HG03342 (cell line): ENCODE measurements around the gene SOWAHA.
A peak's percentile ranks its signal among the peaks of the same experiment; 100 is the strongest.

Source experiments
- ATAC-seq: cut with Tn5 transposase; IDR thresholded peaks from one replicate; pipeline ENCODE4 v1.9.1; 2021; ENCODE audit warnings: mild to moderate bottlenecking, moderate library complexity; ENCODE audit not compliant: unreplicated experiment

Gene SOWAHA

DNA sequence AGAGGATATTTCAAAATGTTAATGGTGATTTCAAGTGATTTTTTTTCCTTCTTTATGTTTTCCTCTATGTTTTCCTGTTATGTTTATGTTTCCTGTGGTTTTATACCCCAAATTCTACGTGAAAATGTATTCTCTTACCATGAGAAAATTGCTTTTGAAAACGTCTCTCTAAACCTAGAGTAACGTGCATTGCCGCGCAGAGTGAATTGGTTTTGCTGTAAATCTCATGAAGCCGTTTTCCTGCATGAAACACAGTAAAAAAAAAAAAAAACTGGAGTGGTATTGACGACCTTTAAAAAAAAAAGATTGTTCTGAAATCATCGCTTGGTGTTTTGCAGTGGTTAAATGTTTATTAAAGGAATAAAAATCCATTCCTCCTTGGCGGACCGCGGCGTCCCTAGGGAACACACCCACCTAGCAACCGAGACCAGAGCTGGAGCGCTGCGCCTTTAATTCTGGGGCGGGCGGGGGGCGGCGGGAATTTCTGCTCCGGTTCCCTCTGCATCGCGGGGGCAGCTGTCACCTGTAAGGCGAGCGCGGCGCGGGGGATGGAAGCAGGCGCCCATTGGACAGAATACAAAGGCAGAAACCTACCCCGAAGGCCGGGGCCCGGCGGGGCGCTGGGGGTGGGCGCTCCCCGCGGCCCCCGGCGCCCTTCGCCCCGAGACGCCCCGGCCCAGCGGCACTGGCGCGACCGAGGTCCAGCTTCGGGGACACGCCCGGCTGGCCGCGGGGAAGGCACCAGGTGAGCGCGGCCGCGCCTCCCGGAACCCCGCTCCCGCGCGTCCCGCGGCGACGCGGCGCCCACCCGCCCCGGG lies at the start of gene SOWAHA:
Gene SOWAHA (plus strand): TSS at position 522 of the 818 bp plus-strand sequence. CDS start 320 bp downstream, outside the sequence.
- ATAC-seq: no peak

DNA sequence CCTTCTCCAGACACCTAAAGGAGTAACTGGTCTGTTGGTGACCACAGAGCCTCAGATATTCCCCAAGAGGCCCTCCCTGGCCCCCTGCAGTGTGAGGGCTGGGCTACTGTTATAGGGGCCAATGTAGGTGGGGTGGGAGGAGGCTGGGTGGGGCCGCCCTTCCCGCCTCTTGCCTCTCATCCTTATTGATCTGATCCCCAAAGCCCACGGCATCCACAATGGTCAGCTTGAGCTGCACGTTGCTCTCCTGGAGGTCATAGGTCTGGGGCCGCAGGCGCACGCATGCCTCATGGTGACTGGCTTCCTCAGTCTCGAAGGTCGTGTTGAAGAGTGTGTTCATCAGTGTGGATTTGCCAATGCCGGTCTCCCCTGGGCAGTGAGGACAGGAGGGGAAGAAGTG lies 49.1 kb upstream of the SOWAHA start:
- ATAC-seq: no peak

DNA sequence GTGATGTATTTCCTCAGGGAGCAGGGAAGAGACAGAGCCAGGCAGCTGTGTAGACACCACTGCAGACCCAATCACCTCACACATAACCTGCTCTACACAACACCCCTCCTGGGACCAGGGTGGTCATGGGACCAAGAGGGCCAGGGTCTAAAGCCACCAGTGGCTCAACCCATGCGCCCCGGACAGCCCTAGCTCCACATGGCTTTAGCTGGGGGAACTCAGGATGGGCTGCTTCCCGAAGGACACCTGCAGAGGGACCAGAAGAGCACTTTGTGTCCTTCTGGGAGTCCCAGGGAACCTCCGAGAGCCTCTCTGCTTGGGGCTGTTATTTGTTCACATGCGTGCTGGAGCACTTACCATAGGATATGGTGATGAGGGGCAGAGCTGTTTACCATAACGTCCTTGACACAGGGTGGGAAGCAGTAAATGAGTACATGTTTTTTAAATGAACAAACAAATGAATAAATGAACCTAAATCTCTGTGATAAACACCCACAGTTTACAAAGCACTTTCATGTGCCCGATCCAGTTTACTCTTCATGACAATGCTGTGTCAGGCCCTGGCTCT lies 48.3 kb upstream of the SOWAHA start:
- ATAC-seq: no peak

DNA sequence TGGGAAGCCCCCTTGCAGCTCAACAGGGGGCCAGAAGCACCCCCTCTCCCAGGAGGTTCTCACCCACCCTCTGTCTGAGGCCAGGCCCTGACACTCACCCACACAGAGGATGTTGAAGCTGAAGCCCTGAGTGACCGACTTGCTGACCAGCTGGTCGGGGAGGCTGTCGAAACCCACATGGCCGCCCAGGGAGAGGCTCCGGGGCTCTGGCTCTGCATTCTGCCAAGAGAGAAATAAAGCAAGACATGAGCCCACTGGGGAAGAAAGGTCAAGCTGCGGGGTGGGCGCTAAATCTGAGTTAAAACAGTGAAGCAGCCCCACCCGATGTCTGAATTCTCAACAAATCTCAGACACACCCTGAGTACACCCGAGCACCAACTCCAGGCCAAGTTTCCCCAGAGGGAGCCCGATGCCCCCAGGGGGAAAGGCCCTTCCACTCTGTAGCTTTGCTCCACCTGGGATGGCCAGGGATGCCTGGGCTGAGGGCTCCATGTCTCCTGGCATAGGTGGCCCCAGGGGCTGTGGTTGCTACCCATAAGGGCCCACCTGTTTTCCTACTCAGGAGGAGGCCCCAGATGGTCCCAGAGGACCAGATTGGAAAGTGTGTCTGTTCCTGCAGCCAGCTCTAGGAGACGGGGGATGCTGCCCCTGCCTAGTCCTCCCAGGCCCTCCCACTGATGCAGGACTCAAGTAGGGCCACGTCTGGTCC lies 47.6 kb upstream of the SOWAHA start:
- no peak for ATAC-seq

DNA sequence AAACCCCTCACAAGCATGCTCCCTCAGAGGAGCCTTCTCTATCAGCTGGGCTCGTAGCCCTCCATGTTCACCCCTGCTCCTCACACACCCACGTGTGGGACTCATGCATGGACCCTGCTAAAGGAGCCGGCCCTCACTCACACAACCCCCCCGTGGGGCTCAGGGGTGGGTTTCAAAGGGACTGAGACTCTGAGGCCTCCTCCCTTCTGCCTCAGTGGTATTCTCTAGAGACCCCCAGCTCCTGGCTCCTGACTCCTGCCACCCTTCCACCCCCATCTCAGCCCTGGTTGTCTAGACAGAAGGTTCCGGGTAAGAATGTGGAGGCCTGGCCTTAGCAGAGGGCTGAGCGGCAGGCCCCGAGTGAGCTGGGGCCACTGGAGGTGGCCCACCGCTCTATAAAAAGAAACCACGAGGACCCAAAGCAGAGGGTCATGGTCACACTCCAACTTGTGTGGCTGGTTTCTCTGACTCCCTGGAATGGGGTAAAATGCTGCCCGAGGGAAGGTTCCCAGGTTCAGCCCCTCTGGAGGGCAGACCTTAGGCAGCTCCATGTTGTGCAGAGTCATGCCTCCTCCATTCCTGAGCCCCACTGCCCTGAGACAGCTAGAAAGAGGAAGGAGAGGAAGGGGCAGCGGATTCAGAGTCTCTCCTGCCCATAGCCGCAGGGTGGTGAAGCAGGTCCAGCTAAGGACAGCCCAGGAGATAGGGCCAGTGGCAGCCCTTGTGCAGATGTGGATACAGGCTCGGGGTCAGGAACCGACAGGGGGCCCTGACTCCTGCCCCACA lies 46.9 kb upstream of the SOWAHA start:
- ATAC-seq: no peak

DNA sequence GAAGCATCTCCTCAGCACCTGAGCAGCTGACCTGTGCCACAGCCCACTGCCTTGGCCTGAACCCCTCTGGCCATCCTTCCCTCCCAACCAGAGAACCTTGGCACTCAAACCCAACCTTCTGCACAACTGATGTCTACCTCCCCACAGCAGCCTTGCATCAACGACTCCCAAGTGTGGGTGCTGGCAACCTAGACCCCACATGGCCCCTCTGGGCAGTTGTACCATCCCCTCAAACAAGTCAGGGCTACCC lies 46.4 kb upstream of the SOWAHA start:
- no peak for ATAC-seq

DNA sequence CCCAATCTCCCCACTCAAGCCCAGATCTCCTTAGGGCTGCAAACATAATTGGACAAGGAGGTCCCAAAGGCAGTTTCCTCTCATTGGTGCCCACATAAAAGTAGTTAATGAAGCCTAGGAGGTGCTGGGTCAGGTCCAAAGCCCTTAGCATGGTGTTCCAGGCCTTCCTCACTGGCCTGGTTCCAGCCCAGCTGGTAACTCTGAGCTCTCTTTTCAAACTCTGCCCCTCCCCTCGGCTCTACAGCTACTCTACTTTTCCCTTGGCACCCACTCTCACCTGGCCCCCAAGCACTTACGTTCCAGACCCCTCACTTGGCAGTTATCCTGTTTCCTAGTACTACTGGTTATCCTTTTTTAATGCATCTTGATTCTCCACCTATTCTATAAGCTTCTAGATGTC lies 46.0 kb upstream of the SOWAHA start:
- ATAC-seq: no peak

DNA sequence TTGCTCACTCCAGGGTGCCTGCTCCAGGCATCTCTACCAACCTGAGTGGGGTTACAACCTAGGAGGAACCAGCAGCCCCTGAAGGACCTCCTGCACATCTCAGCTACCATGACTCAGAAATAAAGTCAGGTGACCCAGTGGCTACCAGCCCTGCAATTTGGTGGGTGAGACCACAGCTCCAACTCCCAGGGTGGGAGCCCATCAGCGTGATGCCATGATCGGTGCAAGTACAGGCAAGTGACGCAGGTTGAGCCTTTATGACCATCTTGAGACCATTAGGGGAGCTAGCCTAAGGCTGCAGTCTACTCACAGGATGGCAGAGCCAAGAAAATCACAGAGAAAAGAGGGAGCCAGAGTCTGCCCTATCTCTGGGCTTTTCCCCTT lies 44.6 kb upstream of the SOWAHA start:
- ATAC-seq: no peak

DNA sequence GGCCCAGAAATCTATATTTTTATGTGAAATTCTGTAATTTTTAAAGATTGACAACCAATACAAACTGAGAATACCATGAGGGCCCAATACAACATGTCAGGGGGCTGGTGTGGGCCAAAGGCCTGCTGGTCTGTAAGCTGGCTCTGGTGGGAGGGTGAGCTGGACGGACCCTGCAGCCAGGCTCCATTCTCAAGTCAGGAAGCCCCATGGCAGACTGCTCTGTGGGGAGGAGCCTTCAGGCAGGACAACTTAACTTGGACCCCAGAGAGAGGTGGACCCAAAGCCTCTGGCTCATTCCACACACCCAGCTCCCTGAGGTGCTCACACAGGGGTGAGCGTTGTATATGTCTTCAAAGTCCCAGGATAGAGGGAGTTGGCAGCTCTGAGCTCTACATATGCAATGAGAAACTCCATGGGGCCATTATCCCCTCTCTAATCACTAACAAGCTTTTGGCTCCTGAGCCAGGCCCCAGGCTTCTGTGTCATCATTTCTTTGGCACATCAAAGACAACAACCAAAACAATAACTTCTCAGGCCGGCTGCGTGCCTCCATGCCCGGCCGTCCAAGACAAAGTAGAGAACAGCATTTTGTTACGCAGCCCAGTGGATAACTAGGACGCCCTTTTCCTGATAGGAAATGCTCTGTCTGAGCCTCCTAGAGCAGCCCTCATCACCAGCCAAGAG lies 42.5 kb upstream of the SOWAHA start:
- no peak for ATAC-seq

DNA sequence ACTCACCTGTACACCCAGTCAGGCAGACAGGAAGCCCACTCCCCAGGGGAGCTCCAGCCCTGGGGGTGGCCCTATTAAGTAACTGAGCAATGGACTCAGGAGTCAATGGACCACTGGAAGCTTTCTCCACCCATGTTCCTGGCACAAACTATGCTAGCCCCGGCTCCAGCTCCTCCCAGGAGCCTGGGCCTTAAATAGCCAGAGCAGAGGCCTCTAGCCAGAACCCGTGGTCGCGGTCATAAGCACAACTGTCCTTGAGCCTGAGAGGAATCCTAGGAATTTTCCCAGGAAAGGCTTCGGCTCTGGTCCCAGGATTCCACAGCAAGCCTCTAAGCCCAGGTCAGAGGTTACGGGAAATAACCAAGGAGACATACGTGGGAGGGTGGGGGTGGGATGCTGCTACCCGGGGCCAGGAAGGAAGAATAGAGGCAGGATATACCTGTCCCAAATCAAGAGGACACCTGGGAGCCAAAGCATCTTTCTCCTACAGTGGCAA lies 41.6 kb upstream of the SOWAHA start:
- ATAC-seq: no peak

DNA sequence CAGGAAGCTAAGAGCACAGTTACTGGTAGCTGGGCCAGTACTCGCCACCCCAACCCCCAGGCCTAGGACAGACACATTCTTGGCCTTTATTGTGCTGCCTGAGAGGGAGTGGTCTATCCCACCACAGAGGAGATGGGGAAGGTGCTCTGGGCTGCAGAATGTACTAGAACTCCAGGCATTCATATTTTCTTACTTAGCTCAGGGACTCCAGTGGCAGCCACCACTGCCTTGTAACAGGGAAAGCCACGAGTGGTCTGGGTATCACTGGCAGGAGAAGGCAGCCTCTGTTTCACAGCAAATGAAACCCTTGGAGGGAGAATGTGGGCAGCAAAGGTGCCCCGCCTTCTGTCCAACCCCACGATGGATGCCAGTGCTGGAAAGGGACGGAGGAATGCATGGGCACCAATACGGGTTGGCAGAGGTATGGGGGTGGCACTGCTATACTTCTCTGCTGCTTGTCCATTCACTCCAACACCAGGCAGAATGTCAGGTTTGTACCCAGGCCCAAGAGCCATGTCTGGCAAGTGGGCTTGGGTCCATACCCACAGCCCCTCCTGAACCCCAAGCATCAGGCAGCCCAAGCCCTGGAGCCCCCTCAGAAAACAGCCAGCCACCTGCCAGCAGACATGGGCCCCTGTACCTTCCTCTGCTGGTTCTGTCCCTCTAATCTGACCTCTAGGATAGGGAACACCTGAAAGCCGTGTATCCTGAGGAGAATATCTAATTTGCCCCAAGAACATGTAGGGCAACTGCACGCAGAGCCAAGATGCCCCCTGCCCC lies 40.6 kb upstream of the SOWAHA start:
- ATAC-seq: no peak

DNA sequence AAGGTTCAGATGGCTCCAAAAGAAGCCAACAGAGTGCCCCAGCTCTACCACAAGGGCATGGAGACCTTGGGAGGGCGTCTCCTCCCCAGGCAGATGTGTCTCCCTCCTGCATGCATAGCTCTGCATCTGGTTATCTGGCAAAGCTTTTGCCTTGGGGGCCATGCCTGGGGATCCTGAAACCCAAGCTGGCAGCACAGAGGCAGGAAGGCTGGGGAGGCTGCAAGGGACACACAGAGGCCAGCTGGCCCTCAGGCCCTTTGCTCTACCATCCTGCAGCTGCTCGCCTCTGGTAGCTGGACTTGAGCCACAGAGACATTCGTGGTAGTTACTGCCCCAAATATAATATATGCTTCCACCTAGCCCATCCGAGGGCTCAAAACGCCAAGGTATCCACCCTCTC lies 40.0 kb upstream of the SOWAHA start:
- ATAC-seq: no peak

DNA sequence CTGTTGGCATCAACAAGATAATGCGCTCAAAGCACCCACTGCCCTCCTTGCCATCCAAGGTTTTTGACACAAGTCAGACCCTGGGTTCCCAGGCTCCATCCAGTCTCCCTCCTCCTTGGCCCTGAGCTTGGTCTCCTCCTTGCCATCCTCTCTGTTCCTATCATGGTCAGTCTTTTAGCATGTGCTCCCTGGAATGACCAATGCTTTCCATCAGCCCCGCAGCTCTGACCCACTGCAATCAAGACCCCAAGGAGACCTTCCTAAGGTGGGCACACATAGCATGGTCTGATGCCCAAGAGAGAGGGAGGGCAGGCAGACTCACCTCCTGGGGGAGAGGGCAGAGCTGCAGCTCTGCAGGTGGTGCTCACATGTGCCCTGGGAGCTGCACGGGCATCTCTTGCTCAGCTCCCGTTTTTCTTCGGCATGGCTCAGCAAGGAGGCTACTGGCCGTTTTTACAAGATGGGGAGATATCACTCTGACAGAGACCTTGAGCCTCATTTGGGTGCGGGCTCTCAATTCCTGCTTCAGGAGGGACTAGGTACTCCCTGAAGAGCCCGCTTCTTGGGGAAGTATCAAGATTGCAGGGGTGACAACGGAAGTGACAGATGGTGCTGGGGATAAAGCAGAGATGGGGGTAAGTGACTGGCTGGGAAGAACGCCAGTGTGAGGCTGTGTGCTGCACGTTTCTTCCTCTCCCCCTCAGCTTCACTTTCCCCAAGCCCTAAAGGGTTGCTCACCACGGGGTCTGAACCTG lies 39.3 kb upstream of the SOWAHA start:
- ATAC-seq: no peak

DNA sequence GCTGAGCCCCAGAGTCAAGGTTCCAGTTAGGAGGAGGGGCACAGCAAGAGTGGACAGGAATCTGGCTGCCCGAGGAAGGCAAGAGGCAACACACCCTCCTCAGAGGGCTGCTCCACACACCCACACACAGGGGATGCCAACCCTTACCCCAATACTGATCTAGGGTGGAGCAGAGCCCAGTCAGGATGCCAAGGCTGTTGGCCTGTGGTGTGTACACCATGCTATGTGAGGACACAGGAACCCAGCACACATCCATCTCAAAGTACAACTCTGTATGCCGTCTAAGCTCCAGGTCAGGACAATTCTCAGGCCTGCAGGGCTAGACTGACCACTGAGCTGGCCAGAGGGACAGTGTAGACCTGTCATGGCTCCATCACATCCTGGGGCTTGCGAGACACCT lies 38.7 kb upstream of the SOWAHA start:
- ATAC-seq: no peak

DNA sequence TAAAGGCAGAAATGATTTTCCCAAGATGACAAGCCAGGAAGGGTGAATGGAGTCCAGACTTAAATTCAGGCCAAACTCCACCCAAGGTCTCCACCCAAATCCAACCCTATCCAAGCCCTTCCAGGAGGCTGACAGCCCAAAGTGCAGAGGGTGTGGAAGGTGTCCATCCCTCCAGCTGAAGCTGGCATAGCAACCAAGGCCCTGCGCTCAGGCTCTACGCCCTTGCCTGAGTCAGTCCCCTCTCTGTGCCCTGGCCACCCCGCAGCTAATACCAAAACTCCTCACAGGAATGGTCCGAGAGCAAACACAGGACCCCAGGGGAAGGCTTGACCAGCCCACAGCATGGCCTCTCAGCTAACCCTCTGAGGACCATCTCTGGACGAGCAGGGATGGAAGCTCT lies 38.2 kb upstream of the SOWAHA start:
- ATAC-seq: no peak

DNA sequence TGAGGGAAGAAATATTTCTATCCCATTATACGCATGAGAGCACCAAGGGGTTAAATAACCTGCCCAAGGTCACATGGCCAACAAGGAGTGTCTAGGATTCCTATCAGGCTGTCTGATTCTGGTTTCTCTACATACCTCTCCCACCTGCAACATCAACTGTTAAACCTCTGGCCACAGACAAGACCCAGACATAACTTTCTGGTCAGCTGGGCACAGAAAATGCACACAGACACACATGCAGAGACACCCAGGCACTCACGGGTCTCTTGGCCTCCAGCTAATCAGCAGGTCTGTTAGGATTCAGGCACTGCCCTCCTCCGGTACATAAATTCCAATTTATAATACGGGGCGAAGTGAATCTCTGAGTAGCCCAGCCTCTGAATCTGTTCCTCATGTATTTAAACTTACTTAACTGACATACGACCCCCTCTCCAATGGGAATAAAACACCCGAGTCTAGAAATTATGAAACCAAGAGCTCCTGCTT lies 37.6 kb upstream of the SOWAHA start:
- no peak for ATAC-seq

DNA sequence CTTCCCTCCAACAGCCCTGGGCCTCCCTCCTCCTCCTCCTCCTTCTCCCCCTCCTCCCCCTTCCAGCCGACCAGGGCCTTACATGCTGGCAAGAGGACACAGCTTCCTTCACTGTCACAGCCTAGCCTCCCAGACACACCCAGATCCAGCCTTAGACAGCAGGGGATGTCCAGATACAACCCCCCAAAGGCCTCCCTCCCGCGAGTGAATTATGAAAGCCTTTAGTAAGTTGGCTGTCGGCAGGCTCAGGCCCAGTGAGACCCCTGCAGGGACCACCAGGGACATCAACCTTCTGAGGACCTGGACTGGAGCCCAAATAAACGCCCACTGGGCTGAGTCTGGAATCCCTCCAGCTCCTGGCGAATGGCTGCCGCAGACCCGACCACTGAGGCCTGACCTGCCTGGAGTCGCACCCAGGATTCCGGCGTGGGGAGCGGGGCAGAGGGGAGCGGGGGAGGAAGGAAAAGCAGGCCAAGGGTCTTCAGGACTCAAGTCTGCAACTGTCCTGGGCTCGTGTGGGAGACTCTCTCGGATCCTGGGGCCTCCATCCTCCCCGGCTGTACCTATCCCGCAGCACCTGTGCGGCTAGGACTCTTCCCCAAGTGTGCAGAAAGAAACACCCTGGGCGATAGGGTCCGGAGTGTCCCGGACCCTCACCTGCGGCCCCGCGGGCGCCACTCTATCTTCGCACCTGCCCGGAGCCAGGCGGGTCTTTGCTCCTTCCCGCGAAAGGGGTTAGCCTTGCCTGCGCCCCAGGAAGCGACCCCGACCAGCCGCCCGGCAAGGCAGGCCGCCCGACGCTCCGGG lies 36.8 kb upstream of the SOWAHA start:
- peak; percentile 20 for ATAC-seq

DNA sequence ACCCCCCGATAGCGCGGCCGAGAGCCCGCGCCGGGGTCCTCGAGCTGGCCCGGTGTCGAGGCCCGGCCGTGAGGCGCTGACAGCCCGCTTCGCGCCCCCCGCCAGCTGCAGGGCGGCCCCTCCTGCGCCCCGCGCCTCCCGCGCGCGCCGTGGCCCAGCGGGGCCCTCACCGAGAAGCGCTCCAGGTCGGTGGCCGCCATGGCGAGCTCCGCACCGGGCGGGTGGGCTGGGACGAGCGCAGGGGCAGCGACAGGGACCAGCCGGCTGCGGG lies 36.2 kb upstream of the SOWAHA start:
- peak; percentile 18 for ATAC-seq
